Lower lobe of right lung (tissue), 2 donors: ENCODE results near the gene BACH2. TPM values are rescaled to one million over a fixed set of nuclear protein-coding genes. Genes with fewer than 3 reads are reported as not detected.
"Not testable (repeated sequence)": the region's sequence is repeated elsewhere in the genome, so short reads cannot be mapped to it uniquely, and the experiment has no call there.

Experiments used
- ATAC-seq, 2 donors: fragments of 200-7000 bp; cut with Tn5 transposase; one replicate each; pipeline ENCODE4 v1.9.1; 2020 to 2022; ENCODE audit warnings: mild to moderate bottlenecking in 2 of 2, moderate library complexity in 2 of 2
- DNase-seq: peaks from one replicate; pipeline ENCODE4 v3.0.0-alpha.2; 2020
- H3K27ac ChIP-seq: fragments of 200-600 bp; one replicate; pipeline ENCODE4 v1.8.0; 2022
- H3K27me3 ChIP-seq: fragments of 200-600 bp; one replicate; pipeline ENCODE4 v1.8.0; 2022; ENCODE audit warnings: low read depth
- H3K36me3 ChIP-seq: fragments of 200-600 bp; one replicate; pipeline ENCODE4 v1.8.0; 2022; ENCODE audit warnings: mild to moderate bottlenecking
- H3K4me1 ChIP-seq: fragments of 200-600 bp; one replicate; pipeline ENCODE4 v1.8.0; 2022
- H3K4me3 ChIP-seq: fragments of 200-600 bp; one replicate; pipeline ENCODE4 v1.8.0; 2022; ENCODE audit warnings: mild to moderate bottlenecking
- H3K9me3 ChIP-seq: fragments of 200-600 bp; one replicate; pipeline ENCODE4 v1.8.0; 2022
- CTCF ChIP-seq: fragments of 200-600 bp; IDR thresholded peaks from one replicate; pipeline ENCODE4 v1.8.0; 2022; ENCODE audit warnings: antibody characterized with exemption, mild to moderate bottlenecking
- intact Hi-C: fragments of 100-400 bp; cut with DNase I; formaldehyde crosslinking; loops from one replicate; pipeline ENCODE4 v1.11.0; 2022
- total RNA-seq: library from RNA; stranded (reverse); fragmentation: NEBNext Ultra II Directional; extraction: Animal tissue kit (Norgen Biotek cat#: 25700); gene quantifications from one replicate; pipeline ENCODE4 v1.2.1, GENCODE V29; 2021
- donor health status: DM: no; HTN: yes; CAD: no; lungs with severe emphysema.

The BACH2 gene
- total RNA-seq, 1 donor from 2014 or later = 6.3 TPM

GRCh38 chr6:89910902-89911240 lies 385.8 kb downstream of the BACH2 start:
- no peak for DNase-seq

GRCh38 chr6:89910001-89910901 lies 386.4 kb downstream of the BACH2 start:
- H3K27me3 ChIP-seq, H3K36me3 ChIP-seq, ATAC-seq, H3K4me3 ChIP-seq, H3K27ac ChIP-seq, DNase-seq, intact Hi-C loops, H3K4me1 ChIP-seq, H3K9me3 ChIP-seq: not testable (repeated sequence)

More at GRCh38 chr6:89910902-89911240, 385.8 kb downstream of the BACH2 start:
- H3K27me3 ChIP-seq = peaks cover 4% of the 10 kb centered on the region
- no peak for TF ChIP-seq CTCF
- H3K4me3 ChIP-seq = no peak overlapping the region
- no peak overlapping the region for H3K27ac ChIP-seq
- no peaks in the 10 kb centered on the region for H3K36me3 ChIP-seq
- no peak for ATAC-seq
- intact Hi-C loops = no loop called here
- peaks cover 4% of the 10 kb centered on the region for H3K9me3 ChIP-seq
- no peaks in the 10 kb centered on the region for H3K4me1 ChIP-seq

GRCh38 chr6:89895276-89895874 lies 401.3 kb downstream of the BACH2 start:
- no peak overlapping the region for H3K4me3 ChIP-seq
- ATAC-seq (peak; percentile 55 to 70), DNase-seq (no peak)
- H3K9me3 ChIP-seq = no peaks in the 10 kb centered on the region
- intact Hi-C loops = no loop called here
- no peak overlapping the region for H3K27ac ChIP-seq
- no peaks in the 10 kb centered on the region for H3K36me3 ChIP-seq
- peaks cover 35% of the 10 kb centered on the region for H3K27me3 ChIP-seq
- no peaks in the 10 kb centered on the region for H3K4me1 ChIP-seq
- no peak for TF ChIP-seq CTCF

- Histone ChIP-seq H3K27me3 (peaks cover 43% of the 10 kb centered on the region), H3K4me1 (no peaks in the 10 kb centered on the region), H3K36me3 (no peaks in the 10 kb centered on the region), H3K4me3 (no peak within 1 kb of the TSS), H3K27ac (no peak within 1 kb of the TSS), H3K9me3 (no peaks in the 10 kb centered on the region)
- intact Hi-C loops = no loop called here
- no peak for TF ChIP-seq CTCF
- no peak for ATAC-seq
- DNase-seq = no peak
Observed at GRCh38 chr6:89894169-89894568, 402.5 kb downstream of the BACH2 start, which contains the start of gene GJA10. Gene GJA10, plus strand, starts transcription at chr6:89894469. Its CDS starts 0 bp downstream, at chr6:89894469.

- H3K36me3 ChIP-seq, H3K9me3 ChIP-seq, intact Hi-C loops, ATAC-seq, H3K4me3 ChIP-seq, H3K4me1 ChIP-seq, DNase-seq, H3K27ac ChIP-seq: not testable (repeated sequence)
- peaks cover 57% of the 10 kb centered on the region for H3K27me3 ChIP-seq
Observed at GRCh38 chr6:89892577-89892976, 404.1 kb downstream of the BACH2 start.

- H3K36me3 ChIP-seq, H3K4me3 ChIP-seq, DNase-seq, H3K9me3 ChIP-seq, H3K4me1 ChIP-seq, ATAC-seq, intact Hi-C loops, H3K27ac ChIP-seq: not testable (repeated sequence)
- H3K27me3 ChIP-seq = peaks cover 63% of the 10 kb centered on the region
Observed at GRCh38 chr6:89890845-89891528, 405.7 kb downstream of the BACH2 start.
